PC-3 (cell line): Measurements from ENCODE around the gene DSP.

ENCODE experiments used
- CTCF ChIP-seq: fragments of 300-600 bp; sonication (generic); conservative IDR thresholded peaks from 2 replicates; pipeline ENCODE4 v1.5.1; 2017; ENCODE audit warnings: antibody characterized with exemption, low read depth, mild to moderate bottlenecking, low read length
- EZH2 ChIP-seq: fragments of 300-600 bp; sonication (generic); IDR thresholded peaks from one replicate; pipeline ENCODE4 v1.6.1; 2017; ENCODE audit warnings: antibody characterized with exemption, mild to moderate bottlenecking, low read length; ENCODE audit not compliant: unreplicated experiment

- no peak for TF ChIP-seq EZH2
- no peak for TF ChIP-seq CTCF
Observed at GRCh38 chr6:7572213-7572943, 30.9 kb downstream of the DSP start.
